IMR-90 (cell line): ENCODE results near the gene ARID5A. TPM values are rescaled to one million over a fixed set of nuclear protein-coding genes. Genes with fewer than 3 reads are reported as not detected.

Experiments
- ATAC-seq: fragments of 200-7000 bp; cut with Tn5 transposase; 2 replicates; pipeline ENCODE4 v1.9.1; 2020; ENCODE audit warnings: low read depth, mild to moderate bottlenecking, moderate library complexity
- BruUV-seq: library from RNA; stranded (reverse); fragments of 400-500 nt; replicated peaks from 2 replicates; lab custom pipeline; 2021; lab: Mats Ljungman, UMichigan
- CTCF ChIA-PET: fragments of 300-600 bp; formaldehyde crosslinking; extraction: SDS; loops from one replicate; lab custom pipeline; 2021; ENCODE audit warnings: antibody characterized with exemption; lab: Yijun Ruan, JAX
- POLR2A ChIA-PET: fragments of 300-600 bp; sonication (Branson Sonifier 250); formaldehyde crosslinking; loops from one replicate; lab custom pipeline; 2022; ENCODE audit warnings: antibody characterized with exemption; ENCODE audit not compliant: unreplicated experiment; lab: Charles Lee
- DNase-seq: peaks from one replicate; pipeline ENCODE4 v3.0.0; 2013
- H2AFZ ChIP-seq: replicated peaks from 2 replicates; pipeline ENCODE3; 2013; ENCODE audit warnings: low read length, mild to moderate bottlenecking; ENCODE audit not compliant: poor library complexity
- H2AK5ac ChIP-seq: 2 replicates; pipeline ENCODE4 v1.6.1; 2013; ENCODE audit warnings: low read depth, low read length, inconsistent platforms
- H2AK9ac ChIP-seq: replicated peaks from 2 replicates; pipeline ENCODE3; 2013; ENCODE audit warnings: mild to moderate bottlenecking, low read depth, low read length, moderate library complexity; ENCODE audit not compliant: poor library complexity
- H2BK120ac ChIP-seq: 2 replicates; pipeline ENCODE4 v1.6.1; 2013; ENCODE audit warnings: low read depth, low read length, inconsistent platforms
- H2BK15ac ChIP-seq: 3 replicates; pipeline ENCODE4 v1.6.1; 2013; ENCODE audit warnings: low read depth, low read length, inconsistent platforms
- H2BK20ac ChIP-seq: 2 replicates; pipeline ENCODE4 v1.6.1; 2013; ENCODE audit warnings: low read depth, mild to moderate bottlenecking, inconsistent platforms, low read length, moderate library complexity
- H2BK5ac ChIP-seq: 2 replicates; pipeline ENCODE4 v1.6.1; 2013; ENCODE audit warnings: mild to moderate bottlenecking, low read depth, low read length, inconsistent platforms; ENCODE audit not compliant: poor library complexity, severe bottlenecking
- H3K14ac ChIP-seq: replicated peaks from 2 replicates; pipeline ENCODE4 v1.6.1; 2013; ENCODE audit warnings: low read depth, low read length, inconsistent platforms
- H3K18ac ChIP-seq: 2 replicates; pipeline ENCODE4 v1.6.1; 2013; ENCODE audit warnings: low read depth, low read length, control low read depth
- H3K23ac ChIP-seq: 2 replicates; pipeline ENCODE4 v1.6.1; 2013; ENCODE audit warnings: low read depth, low read length, inconsistent platforms
- H3K27ac ChIP-seq: 2 replicates; pipeline ENCODE4 v1.5.1; 2013; ENCODE audit warnings: mild to moderate bottlenecking, control low read depth, low read length; ENCODE audit not compliant: insufficient read depth
- H3K27me3 ChIP-seq: 2 replicates; pipeline ENCODE4 v1.6.1; 2013; ENCODE audit warnings: low read length; ENCODE audit not compliant: control insufficient read depth, insufficient read depth
- H3K36me3 ChIP-seq: 2 replicates; pipeline ENCODE4 v1.6.1; 2013; ENCODE audit warnings: low read length, mixed read lengths; ENCODE audit not compliant: control insufficient read depth, insufficient read depth
- H3K4ac ChIP-seq: 2 replicates; pipeline ENCODE4 v1.6.1; 2013; ENCODE audit warnings: low read depth, low read length, inconsistent platforms
- H3K4me1 ChIP-seq: 2 replicates; pipeline ENCODE4 v1.6.1; 2013; ENCODE audit warnings: low read length, mixed read lengths; ENCODE audit not compliant: control insufficient read depth, insufficient read depth
- H3K4me2 ChIP-seq: 2 replicates; pipeline ENCODE4 v1.6.1; 2013; ENCODE audit warnings: low read depth, mild to moderate bottlenecking, control low read depth, low read length, moderate library complexity
- H3K4me3 ChIP-seq: 2 replicates; pipeline ENCODE4 v1.5.1; 2013; ENCODE audit warnings: low read depth, mild to moderate bottlenecking, control low read depth, low read length, moderate library complexity; ENCODE audit not compliant: insufficient read depth
- H3K56ac ChIP-seq: 2 replicates; pipeline ENCODE4 v1.6.1; 2013; ENCODE audit warnings: low read length, inconsistent platforms; ENCODE audit not compliant: insufficient read depth; ENCODE audit errors: extremely low read depth
- H3K79me1 ChIP-seq, 2 experiments: 2 replicates each; pipeline ENCODE4 v1.6.1; 2013; ENCODE audit warnings: low read length in 2 of 2, inconsistent platforms in 1 of 2, low read depth in 1 of 2
- H3K9ac ChIP-seq: 2 replicates; pipeline ENCODE4 v1.6.1; 2013; ENCODE audit warnings: low read depth, low read length, control low read depth
- H3K9me1 ChIP-seq: 2 replicates; pipeline ENCODE4 v1.6.1; 2013; ENCODE audit warnings: low read length, inconsistent platforms; ENCODE audit not compliant: insufficient read depth
- H3K9me3 ChIP-seq: 2 replicates; pipeline ENCODE4 v1.6.1; 2013; ENCODE audit warnings: low read length; ENCODE audit not compliant: control insufficient read depth, insufficient read depth
- H4K20me1 ChIP-seq: 2 replicates; pipeline ENCODE4 v1.6.1; 2013; ENCODE audit warnings: low read length, inconsistent platforms; ENCODE audit not compliant: insufficient read depth
- H4K5ac ChIP-seq: 2 replicates; pipeline ENCODE4 v1.6.1; 2013; ENCODE audit warnings: mild to moderate bottlenecking, low read depth, low read length, control low read depth
- H4K8ac ChIP-seq, 2 experiments: 2 replicates each; pipeline ENCODE4 v1.6.1; 2013; ENCODE audit warnings: low read depth in 2 of 2, low read length in 2 of 2, control low read depth in 1 of 2, inconsistent platforms in 1 of 2
- H4K91ac ChIP-seq: 2 replicates; pipeline ENCODE4 v1.6.1; 2013; ENCODE audit warnings: low read depth, low read length, inconsistent platforms; ENCODE audit not compliant: insufficient read depth
- BHLHE40 ChIP-seq: fragments of 150-350 bp; IDR thresholded peaks from 2 replicates; pipeline ENCODE4 v1.6.1; 2016; ENCODE audit warnings: mild to moderate bottlenecking, low read depth, low read length
- CEBPB ChIP-seq: IDR thresholded peaks from 2 replicates; pipeline ENCODE4 v1.6.1; 2012; ENCODE audit warnings: low read depth, low read length, improper control_type of control experiment
- CTCF ChIP-seq: conservative IDR thresholded peaks from 2 replicates; pipeline ENCODE4 v1.5.1; 2012; ENCODE audit warnings: mild to moderate bottlenecking, low read depth, low read length, improper control_type of control experiment
- ELK1 ChIP-seq: fragments of 150-350 bp; IDR thresholded peaks from 2 replicates; pipeline ENCODE4 v1.6.1; 2016; ENCODE audit warnings: low read depth, mild to moderate bottlenecking, low read length, moderate library complexity, borderline replicate concordance
- FOS ChIP-seq: fragments of 150-350 bp; IDR thresholded peaks from 2 replicates; pipeline ENCODE4 v1.6.1; 2016; ENCODE audit warnings: low read depth, low read length
- MAFK ChIP-seq: IDR thresholded peaks from 2 replicates; pipeline ENCODE4 v1.6.1; 2012; ENCODE audit warnings: low read depth, low read length, improper control_type of control experiment
- MAZ ChIP-seq: IDR thresholded peaks from 2 replicates; pipeline ENCODE4 v1.6.1; 2012; ENCODE audit warnings: low read depth, mild to moderate bottlenecking, low read length, improper control_type of control experiment, moderate library complexity, borderline replicate concordance
- MXI1 ChIP-seq: IDR thresholded peaks from 2 replicates; pipeline ENCODE4 v1.6.1; 2012; ENCODE audit warnings: low read depth, mild to moderate bottlenecking, low read length, moderate library complexity, borderline replicate concordance
- NFE2L2 ChIP-seq: fragments of 150-350 bp; IDR thresholded peaks from 2 replicates; pipeline ENCODE4 v1.6.1; 2016; ENCODE audit warnings: low read depth, mild to moderate bottlenecking, low read length
- POLR2A ChIP-seq: IDR thresholded peaks from 2 replicates; pipeline ENCODE4 v1.6.1; 2012; ENCODE audit warnings: mild to moderate bottlenecking, low read depth, low read length
- RAD21 ChIP-seq: IDR thresholded peaks from 2 replicates; pipeline ENCODE4 v1.6.1; 2012; ENCODE audit warnings: low read length, improper control_type of control experiment
- RCOR1 ChIP-seq: IDR thresholded peaks from 2 replicates; pipeline ENCODE4 v1.6.1; 2012; ENCODE audit warnings: mild to moderate bottlenecking, low read length, improper control_type of control experiment; ENCODE audit not compliant: insufficient replicate concordance
- RFX5 ChIP-seq: IDR thresholded peaks from 2 replicates; pipeline ENCODE4 v1.8.0; 2012; ENCODE audit warnings: low read depth, mild to moderate bottlenecking, low read length, moderate library complexity
- SMC3 ChIP-seq: fragments of 150-350 bp; IDR thresholded peaks from 2 replicates; pipeline ENCODE4 v1.6.1; 2016; ENCODE audit warnings: low read depth, mild to moderate bottlenecking, antibody characterized with exemption, low read length, moderate library complexity
- USF2 ChIP-seq: fragments of 150-350 bp; IDR thresholded peaks from 2 replicates; pipeline ENCODE4 v1.6.1; 2017; ENCODE audit warnings: mild to moderate bottlenecking, antibody characterized with exemption, low read length, low read depth
- WGBS, 2 experiments: methylation state at CpG; one replicate each; pipeline versions ENCODE4 v1.1.5 to v1.1.7; 2013; ENCODE audit warnings: missing lambda C conversion rate in 2 of 2; ENCODE audit not compliant: insufficient read length in 1 of 2; ENCODE audit errors: extremely low coverage in 2 of 2; 5-methylcytosine and 5-hydroxymethylcytosine counted together
- dilution Hi-C: fragments of 300-500 bp; cut with HindIII; formaldehyde crosslinking; loops from one replicate; pipeline ENCODE4 v1.14.3; 2018; ENCODE audit warnings: low sequenced_read_pairs; ENCODE audit not compliant: unreplicated experiment
- in situ Hi-C: fragments of 300-500 bp; cut with MboI; formaldehyde crosslinking; loops from 3 replicates; pipeline ENCODE4 v1.14.3; 2019; ENCODE audit warnings: low sequenced_read_pairs, inconsistent platforms, mixed read lengths
- intact Hi-C: fragments of 100-400 bp; cut with micrococcal nuclease; formaldehyde crosslinking; loops from 2 replicates; pipeline ENCODE4 v1.10.0; 2022
- polyA plus RNA-seq, 3 experiments: library from polyadenylated mRNA; depleted of rRNA; stranded (reverse); fragments of >200 nt; gene quantifications; 2 replicates each; pipeline ENCODE4 v1.2.3, GENCODE V29; 2012; ENCODE audit warnings: low replicate concordance in 1 of 3
- total RNA-seq: library from RNA; depleted of rRNA; stranded (reverse); fragments of >200 nt; gene quantifications from 2 replicates; pipeline ENCODE4 v1.2.3, GENCODE V29; 2012

Gene ARID5A
- total and polyA plus RNA-seq, 2 of the 4 experiments (the other 2 are of a cell fraction) = 2.3 to 6.7 TPM

- H3K27me3 ChIP-seq = peaks cover 4% of the 10 kb centered on the region; the same call in 1 of the 2 replicates
- H2BK120ac ChIP-seq = no peak overlapping the region
- dilution Hi-C loops (no loop called here), in situ Hi-C loops (no loop called here), intact Hi-C loops (no loop called here)
- no peak overlapping the region for H3K4me2 ChIP-seq
- no peak overlapping the region for H3K23ac ChIP-seq
- H3K27ac ChIP-seq = no peak overlapping the region
- no peak for ATAC-seq
- WGBS, 2 experiments = no CpG with 5 or more reads among the region's 5 CpGs
- ChIA-PET POLR2A (no interaction called here), CTCF (interaction anchor here (1.1 kb wide), 1 partner anchor 11 kb away, joined by 3 read pairs; no protein-coding TSS in a partner anchor)
- H3K9me1 ChIP-seq = no peaks in the 10 kb centered on the region
- no peak overlapping the region for H2AK5ac ChIP-seq
- TF ChIP-seq RFX5 (no peak), CTCF (no peak), FOS (no peak), MXI1 (no peak), SMC3 (no peak), MAFK (no peak), ELK1 (no peak), NFE2L2 (no peak), USF2 (no peak), POLR2A (no peak), MAZ (no peak), CEBPB (no peak), RAD21 (no peak), BHLHE40 (no peak), RCOR1 (no peak)
- BruUV-seq = no TSS peak
- no peak overlapping the region for H3K14ac ChIP-seq
- no peaks in the 10 kb centered on the region for H3K36me3 ChIP-seq
- H2BK5ac ChIP-seq = no peak overlapping the region
- no peak overlapping the region for H2AFZ ChIP-seq
- no peak overlapping the region for H3K4me3 ChIP-seq
- no peak overlapping the region for H3K4ac ChIP-seq
- DNase-seq = no peak
- H4K20me1 ChIP-seq = no peaks in the 10 kb centered on the region
- H2BK15ac ChIP-seq = no peak overlapping the region
- no peak overlapping the region for H2AK9ac ChIP-seq
- no peak overlapping the region for H3K9ac ChIP-seq
- H4K8ac ChIP-seq = no peak overlapping the region
- H4K91ac ChIP-seq = no peak overlapping the region
- H3K4me1 ChIP-seq = no peaks in the 10 kb centered on the region
- no peak overlapping the region for H3K56ac ChIP-seq
- no peak overlapping the region for H2BK20ac ChIP-seq
- H4K5ac ChIP-seq = no peak overlapping the region
- H3K18ac ChIP-seq = no peak overlapping the region
- no peaks in the 10 kb centered on the region for H3K79me1 ChIP-seq
- H3K9me3 ChIP-seq = peaks cover 3% of the 10 kb centered on the region; the same call in 1 of the 2 replicates
These were observed 28.6 kb downstream of the ARID5A start for GRCh38 chr2:96565111-96565510.
